Fibroblast of pulmonary artery (primary cell): ENCODE data around the gene HYAL2.

ENCODE experiments used
- DNase-seq: peaks from one replicate; pipeline ENCODE4 v3.0.0-alpha.2; 2010; ENCODE audit warnings: low read depth
- H3K4me3 ChIP-seq: replicated peaks from 2 replicates; pipeline ENCODE4 v1.5.1; 2011; ENCODE audit warnings: low read depth, mild to moderate bottlenecking, control low read depth, low read length, moderate library complexity
- TF ChIP-seq, protein P1 (sequence below): IDR thresholded peaks from 2 replicates; pipeline ENCODE4 v1.5.1; 2011; ENCODE audit warnings: mild to moderate bottlenecking, control low read depth, low read length, inconsistent platforms; ENCODE audit errors: missing control alignments

The HYAL2 gene

DNA sequence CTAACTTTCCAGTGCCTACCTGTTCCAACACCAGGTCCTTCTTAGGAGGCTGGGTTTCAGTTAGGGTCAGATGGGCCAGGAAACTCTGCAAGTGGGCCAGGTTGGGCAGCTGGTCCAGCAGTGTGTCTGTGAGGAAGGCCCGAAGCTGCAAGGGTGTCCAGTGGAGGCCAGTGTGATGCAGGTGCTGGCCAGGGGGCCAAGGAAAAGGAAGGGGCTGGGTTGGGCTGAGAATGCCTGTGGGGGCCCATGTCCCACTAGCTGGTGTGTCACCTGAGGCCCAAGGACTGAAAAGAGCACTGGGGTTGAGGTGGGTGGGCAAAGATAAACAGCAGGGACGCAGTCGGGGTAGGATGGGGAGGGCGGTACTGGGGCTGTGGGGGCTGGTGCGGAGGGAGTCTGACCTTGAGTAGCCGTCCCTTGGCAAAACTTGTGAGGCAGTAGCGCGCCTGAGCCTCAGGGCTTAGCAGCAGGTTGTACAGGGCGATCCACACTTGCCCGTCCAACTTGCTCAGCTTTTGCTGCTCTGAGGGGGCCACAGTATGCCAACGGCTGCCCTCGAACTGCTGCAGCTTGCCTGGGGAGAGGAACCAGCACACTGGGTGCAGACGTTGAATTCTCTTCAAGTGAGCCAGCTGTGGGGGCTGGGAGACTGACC is 19.6 kb upstream of the HYAL2 start:
- TF ChIP-seq, protein P1, sequence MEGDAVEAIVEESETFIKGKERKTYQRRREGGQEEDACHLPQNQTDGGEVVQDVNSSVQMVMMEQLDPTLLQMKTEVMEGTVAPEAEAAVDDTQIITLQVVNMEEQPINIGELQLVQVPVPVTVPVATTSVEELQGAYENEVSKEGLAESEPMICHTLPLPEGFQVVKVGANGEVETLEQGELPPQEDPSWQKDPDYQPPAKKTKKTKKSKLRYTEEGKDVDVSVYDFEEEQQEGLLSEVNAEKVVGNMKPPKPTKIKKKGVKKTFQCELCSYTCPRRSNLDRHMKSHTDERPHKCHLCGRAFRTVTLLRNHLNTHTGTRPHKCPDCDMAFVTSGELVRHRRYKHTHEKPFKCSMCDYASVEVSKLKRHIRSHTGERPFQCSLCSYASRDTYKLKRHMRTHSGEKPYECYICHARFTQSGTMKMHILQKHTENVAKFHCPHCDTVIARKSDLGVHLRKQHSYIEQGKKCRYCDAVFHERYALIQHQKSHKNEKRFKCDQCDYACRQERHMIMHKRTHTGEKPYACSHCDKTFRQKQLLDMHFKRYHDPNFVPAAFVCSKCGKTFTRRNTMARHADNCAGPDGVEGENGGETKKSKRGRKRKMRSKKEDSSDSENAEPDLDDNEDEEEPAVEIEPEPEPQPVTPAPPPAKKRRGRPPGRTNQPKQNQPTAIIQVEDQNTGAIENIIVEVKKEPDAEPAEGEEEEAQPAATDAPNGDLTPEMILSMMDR = no peak
- no peak for DNase-seq
- no peak overlapping the region for H3K4me3 ChIP-seq

DNA sequence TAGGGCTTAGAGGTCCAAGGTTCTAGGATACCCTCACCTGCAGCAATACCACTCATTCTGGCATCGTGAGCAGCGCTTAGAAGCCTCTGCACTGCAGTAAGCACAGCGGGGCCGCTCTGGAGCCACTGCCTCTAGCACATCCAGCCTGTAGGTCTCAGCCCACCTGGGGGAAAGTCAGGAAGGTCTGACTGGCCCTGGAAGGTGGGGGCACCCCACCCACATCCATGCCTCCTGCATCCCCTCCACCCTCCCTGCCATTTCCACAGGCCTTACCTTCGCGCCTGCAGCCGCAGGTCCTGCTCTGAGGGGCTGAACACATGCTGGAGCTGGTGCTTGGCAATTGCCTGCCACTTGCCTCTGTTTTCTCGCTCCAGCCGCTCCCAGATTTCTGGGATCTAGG is 19.0 kb upstream of the HYAL2 start:
- TF ChIP-seq, protein P1 = no peak
- peak overlapping the region; percentile 43 for H3K4me3 ChIP-seq
- no peak for DNase-seq

DNA sequence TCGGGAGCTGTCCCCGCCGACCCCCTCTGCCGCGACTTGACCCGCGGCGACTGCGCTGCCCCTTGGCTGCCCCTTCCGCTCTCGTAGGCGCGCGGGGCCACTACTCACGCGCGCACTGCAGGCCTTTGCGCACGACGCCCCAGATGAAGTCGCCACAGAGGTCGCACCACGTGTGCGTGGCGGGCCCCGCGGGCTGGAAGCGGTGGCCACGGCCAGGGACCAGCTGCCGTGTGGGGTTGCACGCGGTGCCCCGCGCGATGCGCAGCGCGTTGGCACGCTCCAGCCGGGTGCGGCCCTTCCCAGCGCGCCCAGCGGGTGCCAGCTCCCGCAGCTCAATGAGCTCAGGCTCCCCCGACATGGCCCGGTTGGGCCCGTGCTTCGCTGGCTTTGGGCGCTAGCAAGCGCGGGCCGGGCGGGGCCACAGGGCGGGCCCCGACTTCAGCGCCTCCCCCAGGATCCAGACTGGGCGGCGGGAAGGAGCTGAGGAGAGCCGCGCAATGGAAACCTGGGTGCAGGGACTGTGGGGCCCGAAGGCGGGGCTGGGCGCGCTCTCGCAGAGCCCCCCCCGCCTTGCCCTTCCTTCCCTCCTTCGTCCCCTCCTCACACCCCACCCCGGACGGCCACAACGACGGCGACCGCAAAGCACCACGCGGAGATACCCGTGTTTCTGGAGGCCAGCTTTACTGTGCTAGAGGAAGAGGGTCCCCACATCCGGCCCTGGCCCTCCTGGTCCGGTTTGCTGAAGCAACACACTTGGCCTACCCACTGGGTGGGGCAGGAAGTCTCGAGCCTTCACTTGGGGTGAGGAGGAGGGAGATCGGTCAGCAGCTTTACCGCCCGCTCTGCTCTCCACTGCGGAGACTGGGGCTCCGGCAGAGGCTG is 18.1 kb upstream of the HYAL2 start, which contains the start of gene RASSF1:
TSS of gene RASSF1 (minus strand) at position 389 of the 882 bp plus-strand sequence. CDS start at position 358, 31 bp downstream.
- TF ChIP-seq, protein P1 = no peak
- peak within 1 kb of the TSS; percentile 43 for H3K4me3 ChIP-seq
- peak; percentile 41 for DNase-seq

DNA sequence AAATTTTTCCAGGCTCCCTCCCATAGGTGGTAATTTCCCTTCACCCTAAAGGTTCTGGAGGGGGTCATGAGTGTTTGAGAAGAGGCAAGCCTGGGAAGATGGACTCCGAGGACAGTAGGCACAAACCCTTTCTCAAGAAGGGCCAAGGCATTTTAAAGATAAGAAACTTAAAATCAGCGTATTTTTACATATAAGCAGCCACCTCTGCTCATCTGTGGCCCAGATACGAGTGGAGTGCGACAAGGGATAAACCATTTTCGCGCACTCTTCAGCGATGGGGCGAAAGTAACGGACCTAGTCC is 17.6 kb upstream of the HYAL2 start:
- peak overlapping the region; percentile 43 for H3K4me3 ChIP-seq
- no peak for DNase-seq
- TF ChIP-seq, protein P1 = no peak

DNA sequence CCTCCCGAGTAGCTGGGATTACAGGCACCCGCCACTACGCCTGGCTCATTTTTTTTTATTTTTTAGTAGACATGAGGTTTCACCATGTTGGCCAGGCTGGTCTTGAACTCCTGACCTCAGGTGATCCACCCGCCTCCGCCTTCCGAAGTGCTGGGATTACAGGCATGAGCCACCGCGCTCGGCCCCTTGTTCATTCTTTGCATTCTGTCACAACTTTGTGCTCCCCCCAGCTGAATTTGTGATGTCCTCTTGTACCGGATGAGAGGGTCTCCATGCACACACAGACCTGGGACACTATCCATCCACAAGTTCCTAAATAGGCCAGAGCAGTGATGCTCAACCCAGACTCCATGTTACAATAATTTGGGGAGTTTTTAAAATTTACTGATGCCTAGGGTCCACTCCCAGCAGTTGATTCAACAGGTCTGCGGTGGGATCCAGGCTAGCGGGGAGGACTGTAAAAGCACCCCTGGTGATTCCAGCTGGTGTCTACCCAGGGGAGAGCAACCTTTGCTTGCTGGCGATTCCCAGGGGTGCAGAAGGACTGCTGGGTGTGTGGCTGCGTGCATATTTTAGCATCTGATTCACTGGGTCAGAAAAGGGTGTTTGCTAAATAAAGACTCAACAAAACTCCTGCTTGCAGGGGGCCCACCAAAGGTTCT is 17.1 kb upstream of the HYAL2 start:
- peak; percentile 41 for DNase-seq
- TF ChIP-seq, protein P1 = no peak
- H3K4me3 ChIP-seq = peak overlapping the region; percentile 43

DNA sequence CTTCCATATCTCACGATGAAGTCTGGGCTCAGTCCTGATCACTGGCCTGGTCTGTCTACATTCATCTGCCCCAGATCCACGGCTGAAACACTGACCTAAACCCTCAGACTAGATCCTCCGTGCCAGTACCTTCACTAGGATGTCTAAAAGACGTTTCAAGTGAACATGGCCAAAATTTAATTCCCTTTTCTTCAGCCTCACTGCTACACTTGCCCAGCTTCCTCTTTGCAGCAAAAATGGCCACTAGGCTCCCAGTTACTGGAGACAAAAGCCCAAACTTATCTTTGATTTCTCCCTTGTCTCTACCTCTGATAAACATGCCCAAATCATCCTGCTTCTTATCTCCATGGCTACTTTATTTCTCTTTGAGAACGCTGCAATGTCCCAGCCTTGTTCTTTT is 16.4 kb upstream of the HYAL2 start:
- TF ChIP-seq, protein P1 = no peak
- H3K4me3 ChIP-seq = no peak overlapping the region
- DNase-seq = no peak
